Neural progenitor cell (in vitro differentiated cells): ENCODE data around the gene RGS6. TPM values are rescaled to one million over a fixed set of nuclear protein-coding genes. Genes with fewer than 3 reads are reported as not detected.

Experiments used
- DNase-seq: peaks from one replicate; pipeline ENCODE4 v3.0.0-alpha.2; 2016; ENCODE audit warnings: low spot score
- H2AFZ ChIP-seq: fragments of 200-600 bp; sonication (generic); replicated peaks from 2 replicates; pipeline ENCODE4 v1.6.1; 2016; ENCODE audit warnings: antibody characterized with exemption
- H3F3A ChIP-seq: fragments of 200-600 bp; sonication (generic); 2 replicates; pipeline ENCODE4 v1.6.1; 2016; ENCODE audit warnings: antibody characterized with exemption, low read depth
- H3K27ac ChIP-seq: fragments of 200-600 bp; sonication (generic); 2 replicates; pipeline ENCODE4 v1.5.1; 2016; ENCODE audit warnings: mild to moderate bottlenecking
- H3K27me3 ChIP-seq: fragments of 200-600 bp; sonication (generic); 2 replicates; pipeline ENCODE4 v1.6.1; 2016; ENCODE audit warnings: mild to moderate bottlenecking, moderate library complexity
- H3K36me3 ChIP-seq: fragments of 200-600 bp; sonication (generic); 2 replicates; pipeline ENCODE4 v1.5.1; 2016
- H3K4me1 ChIP-seq: fragments of 200-600 bp; sonication (generic); 2 replicates; pipeline ENCODE4 v1.6.1; 2016; ENCODE audit warnings: mixed run types
- H3K4me2 ChIP-seq: fragments of 200-600 bp; sonication (generic); 2 replicates; pipeline ENCODE4 v1.6.1; 2016
- H3K4me3 ChIP-seq: fragments of 200-600 bp; sonication (generic); 2 replicates; pipeline ENCODE4 v1.5.1; 2016
- H3K79me2 ChIP-seq: fragments of 200-600 bp; sonication (generic); 2 replicates; pipeline ENCODE4 v1.6.1; 2016; ENCODE audit warnings: low read depth
- H3K9ac ChIP-seq: fragments of 200-600 bp; sonication (generic); 2 replicates; pipeline ENCODE4 v1.6.1; 2016
- H3K9me3 ChIP-seq: fragments of 200-600 bp; sonication (generic); 2 replicates; pipeline ENCODE4 v1.5.1; 2016; ENCODE audit warnings: low read depth
- H4K20me1 ChIP-seq: fragments of 200-600 bp; sonication (generic); 2 replicates; pipeline ENCODE4 v1.6.1; 2016; ENCODE audit warnings: low read depth
- H3K27ac Mint-ChIP-seq: 3 replicates; pipeline ENCODE4 v1.8.0; 2021; ENCODE audit warnings: mixed read lengths
- H3K27me3 Mint-ChIP-seq: 2 replicates; pipeline ENCODE4 v1.8.0; 2022; ENCODE audit warnings: low read depth, mild to moderate bottlenecking, inconsistent platforms, moderate library complexity, mixed read lengths; ENCODE audit not compliant: insufficient read depth
- H3K36me3 Mint-ChIP-seq: 3 replicates; pipeline ENCODE4 v1.8.0; 2021; ENCODE audit warnings: mixed read lengths
- H3K4me1 Mint-ChIP-seq: 3 replicates; pipeline ENCODE4 v1.8.0; 2021; ENCODE audit warnings: mixed read lengths
- H3K4me3 Mint-ChIP-seq: 3 replicates; pipeline ENCODE4 v1.8.0; 2021; ENCODE audit warnings: mild to moderate bottlenecking, moderate library complexity, mixed read lengths
- H3K9me3 Mint-ChIP-seq: 3 replicates; pipeline ENCODE4 v1.8.0; 2020; ENCODE audit warnings: mixed read lengths
- EZH2 ChIP-seq: fragments of 200-600 bp; sonication (generic); IDR thresholded peaks from 2 replicates; pipeline ENCODE4 v1.6.1; 2017; ENCODE audit warnings: antibody characterized with exemption, mild to moderate bottlenecking, moderate library complexity
- EZH2phosphoT487 ChIP-seq: fragments of 200-600 bp; sonication (generic); IDR thresholded peaks from 2 replicates; pipeline ENCODE4 v1.6.1; 2017; ENCODE audit warnings: antibody characterized with exemption
- total RNA-seq: library from RNA; depleted of rRNA; stranded (reverse); fragments of >200 nt; gene quantifications from 2 replicates; pipeline ENCODE4 v1.2.3, GENCODE V29; 2015; ENCODE audit warnings: low replicate concordance
- TF ChIP-seq, protein P1 (sequence below): fragments of 200-600 bp; sonication (generic); IDR thresholded peaks from 2 replicates; pipeline ENCODE4 v1.5.1; 2017; ENCODE audit warnings: antibody characterized with exemption, mild to moderate bottlenecking

RGS6 gene
- total RNA-seq, 1 donor from 2014 or later, result 0.80 TPM

DNA sequence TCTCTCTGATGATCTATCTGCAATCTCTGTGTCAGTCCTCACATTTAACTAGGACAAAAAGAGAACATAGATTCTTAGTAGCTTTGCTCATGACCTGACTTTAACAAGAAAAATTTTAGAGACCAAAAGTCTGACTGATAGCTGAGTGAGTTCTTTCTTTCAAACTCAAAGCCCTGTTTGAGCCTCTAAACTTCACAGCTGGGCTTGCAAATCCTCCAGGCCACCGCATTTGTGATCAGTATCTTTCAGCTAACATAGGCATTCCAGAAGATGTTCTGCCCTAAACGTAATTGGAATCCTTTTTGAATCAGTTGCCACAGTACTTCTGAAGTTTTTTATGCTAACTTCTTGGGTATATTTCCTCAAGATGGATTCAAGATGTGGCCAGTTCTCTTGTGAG is 502.6 kb downstream of the RGS6 start:
- peaks cover 2% of the 10 kb centered on the region for H3K27me3 Mint-ChIP-seq
- peaks cover 9% of the 10 kb centered on the region for H3K4me1 Mint-ChIP-seq
- H3K79me2 ChIP-seq, result no peaks in the 10 kb centered on the region
- H4K20me1 ChIP-seq, result no peaks in the 10 kb centered on the region
- H3K9ac ChIP-seq, result no peak overlapping the region
- no peaks in the 10 kb centered on the region for H3K4me1 ChIP-seq
- no peak for DNase-seq
- H2AFZ ChIP-seq, result no peak overlapping the region
- no peaks in the 10 kb centered on the region for H3F3A ChIP-seq
- no peak overlapping the region for H3K4me3 Mint-ChIP-seq
- no peak overlapping the region for H3K27ac ChIP-seq
- H3K4me2 ChIP-seq, result no peak overlapping the region
- H3K27me3 ChIP-seq, result no peaks in the 10 kb centered on the region
- H3K36me3 Mint-ChIP-seq, result no peaks in the 10 kb centered on the region
- no peaks in the 10 kb centered on the region for H3K9me3 ChIP-seq
- TF ChIP-seq EZH2 (no peak), EZH2phosphoT487 (no peak)
- TF ChIP-seq, protein P1, sequence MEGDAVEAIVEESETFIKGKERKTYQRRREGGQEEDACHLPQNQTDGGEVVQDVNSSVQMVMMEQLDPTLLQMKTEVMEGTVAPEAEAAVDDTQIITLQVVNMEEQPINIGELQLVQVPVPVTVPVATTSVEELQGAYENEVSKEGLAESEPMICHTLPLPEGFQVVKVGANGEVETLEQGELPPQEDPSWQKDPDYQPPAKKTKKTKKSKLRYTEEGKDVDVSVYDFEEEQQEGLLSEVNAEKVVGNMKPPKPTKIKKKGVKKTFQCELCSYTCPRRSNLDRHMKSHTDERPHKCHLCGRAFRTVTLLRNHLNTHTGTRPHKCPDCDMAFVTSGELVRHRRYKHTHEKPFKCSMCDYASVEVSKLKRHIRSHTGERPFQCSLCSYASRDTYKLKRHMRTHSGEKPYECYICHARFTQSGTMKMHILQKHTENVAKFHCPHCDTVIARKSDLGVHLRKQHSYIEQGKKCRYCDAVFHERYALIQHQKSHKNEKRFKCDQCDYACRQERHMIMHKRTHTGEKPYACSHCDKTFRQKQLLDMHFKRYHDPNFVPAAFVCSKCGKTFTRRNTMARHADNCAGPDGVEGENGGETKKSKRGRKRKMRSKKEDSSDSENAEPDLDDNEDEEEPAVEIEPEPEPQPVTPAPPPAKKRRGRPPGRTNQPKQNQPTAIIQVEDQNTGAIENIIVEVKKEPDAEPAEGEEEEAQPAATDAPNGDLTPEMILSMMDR, result no peak
- no peaks in the 10 kb centered on the region for H3K36me3 ChIP-seq
- H3K27ac Mint-ChIP-seq, result no peak overlapping the region
- no peak overlapping the region for H3K4me3 ChIP-seq
- H3K9me3 Mint-ChIP-seq, result no peaks in the 10 kb centered on the region

DNA sequence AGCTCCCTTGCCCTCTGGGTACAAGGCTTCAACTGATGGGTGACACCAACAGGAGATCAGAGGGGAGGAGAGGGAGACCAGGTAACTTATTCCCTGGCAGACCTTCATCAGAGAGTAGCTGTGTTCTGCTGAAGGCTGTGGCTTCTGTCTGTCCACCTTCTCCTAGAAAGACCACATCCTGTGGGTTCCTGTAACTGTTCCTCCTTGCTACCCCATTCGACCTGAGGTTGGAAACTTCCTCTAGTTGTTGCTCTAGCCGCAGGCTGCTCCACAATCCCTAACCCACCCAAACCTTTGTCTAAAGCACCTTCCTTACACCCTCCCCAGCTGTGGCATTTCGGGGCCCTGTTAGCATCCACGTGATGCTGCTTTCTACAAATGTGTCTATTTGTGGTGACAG is 507.5 kb downstream of the RGS6 start:
- no peaks in the 10 kb centered on the region for H3K9me3 Mint-ChIP-seq
- DNase-seq, result no peak
- H4K20me1 ChIP-seq, result no peaks in the 10 kb centered on the region
- no peaks in the 10 kb centered on the region for H3K9me3 ChIP-seq
- no peaks in the 10 kb centered on the region for H3K36me3 Mint-ChIP-seq
- H3K4me3 Mint-ChIP-seq, result no peak overlapping the region
- peak overlapping the region; percentile 87 for H3K27ac Mint-ChIP-seq
- H3K4me3 ChIP-seq, result no peak overlapping the region
- H3F3A ChIP-seq, result no peaks in the 10 kb centered on the region
- no peak overlapping the region for H3K27ac ChIP-seq
- H2AFZ ChIP-seq, result no peak overlapping the region
- H3K9ac ChIP-seq, result no peak overlapping the region
- H3K27me3 ChIP-seq, result no peaks in the 10 kb centered on the region
- no peaks in the 10 kb centered on the region for H3K79me2 ChIP-seq
- peaks cover 31% of the 10 kb centered on the region for H3K4me1 Mint-ChIP-seq
- no peak overlapping the region for H3K4me2 ChIP-seq
- H3K27me3 Mint-ChIP-seq, result peaks cover 12% of the 10 kb centered on the region
- H3K36me3 ChIP-seq, result no peaks in the 10 kb centered on the region
- H3K4me1 ChIP-seq, result no peaks in the 10 kb centered on the region
- TF ChIP-seq, protein P1, result no peak
- TF ChIP-seq EZH2phosphoT487 (no peak), EZH2 (no peak)

DNA sequence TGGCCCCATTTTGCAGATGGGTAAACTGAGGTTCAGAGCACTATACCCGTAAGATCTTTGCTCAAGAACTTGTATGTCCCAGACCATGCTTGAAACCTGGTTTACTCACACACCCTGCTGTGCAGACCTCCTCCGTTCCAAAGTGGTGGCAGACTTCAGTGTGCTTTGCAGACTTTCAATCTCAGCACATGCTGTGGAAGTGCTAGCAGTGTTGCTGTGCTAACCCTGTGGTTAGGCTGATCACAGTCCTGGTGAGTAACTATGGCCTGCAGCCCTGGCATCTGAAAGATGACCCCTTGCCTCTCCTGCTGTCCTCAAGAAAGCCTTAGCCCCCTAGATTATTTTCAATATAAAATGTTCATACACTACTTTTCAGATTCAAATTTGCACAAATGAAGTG is 511.0 kb downstream of the RGS6 start:
- Mint-ChIP-seq H3K4me1 (peaks cover 29% of the 10 kb centered on the region), H3K4me3 (no peak overlapping the region), H3K27me3 (peaks cover 15% of the 10 kb centered on the region), H3K36me3 (no peaks in the 10 kb centered on the region), H3K9me3 (no peaks in the 10 kb centered on the region), H3K27ac (peak overlapping the region; percentile 42)
- DNase-seq, result no peak
- Histone ChIP-seq H3K36me3 (no peaks in the 10 kb centered on the region), H3K9me3 (no peaks in the 10 kb centered on the region), H3K27ac (no peak overlapping the region), H3K79me2 (no peaks in the 10 kb centered on the region), H3K4me3 (no peak overlapping the region), H3K9ac (no peak overlapping the region), H4K20me1 (no peaks in the 10 kb centered on the region), H3K27me3 (no peaks in the 10 kb centered on the region), H2AFZ (no peak overlapping the region), H3K4me1 (no peaks in the 10 kb centered on the region), H3K4me2 (no peak overlapping the region), H3F3A (no peaks in the 10 kb centered on the region)
- TF ChIP-seq EZH2phosphoT487, result no peak
- TF ChIP-seq, protein P1, result no peak
- TF ChIP-seq EZH2, result no peak
